H1 (cell line): Measurements from ENCODE around the gene HINT3. TPM values are rescaled to one million over a fixed set of nuclear protein-coding genes. Genes with fewer than 3 reads are reported as not detected.

Experiments used
- ATF3 ChIP-seq: IDR thresholded peaks from 2 replicates; pipeline ENCODE4 v1.6.1; 2011; ENCODE audit warnings: low read depth, mild to moderate bottlenecking, low read length; ENCODE audit not compliant: insufficient read depth
- BRCA1 ChIP-seq: IDR thresholded peaks from 2 replicates; pipeline ENCODE4 v1.6.1; 2012; ENCODE audit warnings: low read depth, low read length, improper control_type of control experiment
- CEBPB ChIP-seq: IDR thresholded peaks from 2 replicates; pipeline ENCODE4 v1.6.1; 2012; ENCODE audit warnings: low read depth, low read length
- CHD7 ChIP-seq: fragments of 300-600 bp; sonication (generic); IDR thresholded peaks from 2 replicates; pipeline ENCODE4 v1.7.1; 2012; ENCODE audit warnings: low read length, moderate library complexity, mild to moderate bottlenecking, inconsistent platforms; ENCODE audit not compliant: insufficient replicate concordance
- EZH2 ChIP-seq: fragments of 200-600 bp; sonication (generic); IDR thresholded peaks from 2 replicates; pipeline ENCODE4 v1.7.1; 2012; ENCODE audit warnings: low read depth, mild to moderate bottlenecking, moderate library complexity, low read length, inconsistent platforms; ENCODE audit not compliant: severe bottlenecking
- GABPA ChIP-seq: IDR thresholded peaks from 2 replicates; pipeline ENCODE4 v1.6.1; 2011; ENCODE audit warnings: mild to moderate bottlenecking, low read length, moderate library complexity, borderline replicate concordance; ENCODE audit not compliant: insufficient read depth
- RNF2 ChIP-seq: fragments of 200-900, 300-1000 bp; sonication (generic); IDR thresholded peaks from 2 replicates; pipeline ENCODE4 v1.7.1; 2016; ENCODE audit warnings: borderline replicate concordance, low read depth, mild to moderate bottlenecking, antibody characterized with exemption, low read length; ENCODE audit not compliant: poor library complexity, severe bottlenecking; ENCODE audit errors: missing control alignments
- SAP30 ChIP-seq: fragments of 300-600 bp; sonication (generic); IDR thresholded peaks from 2 replicates; pipeline ENCODE4 v1.7.1; 2012; ENCODE audit warnings: low read length, moderate library complexity, mild to moderate bottlenecking, inconsistent platforms; ENCODE audit not compliant: insufficient read depth, insufficient replicate concordance
- TBP ChIP-seq: IDR thresholded peaks from 2 replicates; pipeline ENCODE4 v1.6.1; 2011; ENCODE audit warnings: low read depth, low read length, improper control_type of control experiment
- polyA plus RNA-seq, 7 experiments: library from polyadenylated mRNA; depleted of rRNA in 3 of 7; stranded (reverse) in 5 of 7; unstranded in 2 of 7; fragments of >200 nt in 5 of 7; fragments of 200-250 nt in 2 of 7; gene quantifications; 1 replicate in 5 of 7; 2 replicates in 1 of 7; 4 replicates in 1 of 7; pipeline versions ENCODE4 v1.2.1 to v1.2.3, GENCODE V29; 2011 to 2013; ENCODE audit warnings: missing spikeins in 2 of 7, mixed read lengths in 2 of 7
- total RNA-seq: library from RNA; stranded (reverse); fragmentation: NEBNext Ultra II Directional; extraction: Animal tissue kit (Norgen Biotek cat#: 25700); gene quantifications from 2 replicates; pipeline ENCODE4 v1.2.1, GENCODE V29; 2021

The HINT3 gene
- total and polyA plus RNA-seq, 2 of the 8 experiments (the other 6 are each of a cell fraction or from before 2014, with no cell fraction given) = 1.2 to 7.8 TPM

- TF ChIP-seq CHD7 (no peak), RNF2 (no peak), CEBPB (no peak), GABPA (no peak), SAP30 (no peak), ATF3 (no peak), TBP (no peak), EZH2 (no peak), BRCA1 (no peak)
Measured at GRCh38 chr6:125940247-125941041, 16.1 kb upstream of the HINT3 start (continued).
